PC-3 (cell line): ENCODE results near the gene ABCB4.
A peak's percentile ranks its signal among the peaks of the same experiment; 100 is the strongest.

Experiments
- EZH2 ChIP-seq: fragments of 300-600 bp; sonication (generic); IDR thresholded peaks from one replicate; pipeline ENCODE4 v1.6.1; 2017; ENCODE audit warnings: antibody characterized with exemption, mild to moderate bottlenecking, low read length; ENCODE audit not compliant: unreplicated experiment
- EZH2phosphoT487 ChIP-seq: fragments of 300-600 bp; sonication (generic); IDR thresholded peaks from 2 replicates; pipeline ENCODE4 v1.6.1; 2018; ENCODE audit warnings: mild to moderate bottlenecking, antibody characterized with exemption, low read length, borderline replicate concordance
- TF ChIP-seq, protein P1 (sequence below): fragments of 300-600 bp; sonication (generic); conservative IDR thresholded peaks from 2 replicates; pipeline ENCODE4 v1.5.1; 2017; ENCODE audit warnings: antibody characterized with exemption, low read depth, mild to moderate bottlenecking, low read length

DNA sequence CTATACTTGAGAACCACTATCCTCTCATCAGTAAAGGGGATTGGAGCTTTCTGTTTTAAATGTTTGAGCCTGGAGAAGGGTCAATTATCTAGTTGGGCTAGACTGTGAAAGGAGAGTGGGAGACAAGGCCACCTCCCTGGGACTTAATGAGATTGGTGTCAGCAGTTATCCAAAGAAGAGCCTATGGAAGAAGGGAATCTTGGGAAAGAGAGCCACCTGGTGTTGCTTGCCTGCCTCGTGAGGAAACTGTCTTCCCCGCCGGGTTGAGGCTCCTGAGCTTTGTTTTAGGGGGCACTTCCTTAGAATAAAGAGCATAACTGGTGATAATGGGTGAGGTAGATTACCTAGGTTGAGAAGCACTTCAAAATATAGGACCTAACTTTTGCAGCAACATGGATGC, 32.0 kb upstream of the ABCB4 start:
- no peak for TF ChIP-seq EZH2
- TF ChIP-seq, protein P1, sequence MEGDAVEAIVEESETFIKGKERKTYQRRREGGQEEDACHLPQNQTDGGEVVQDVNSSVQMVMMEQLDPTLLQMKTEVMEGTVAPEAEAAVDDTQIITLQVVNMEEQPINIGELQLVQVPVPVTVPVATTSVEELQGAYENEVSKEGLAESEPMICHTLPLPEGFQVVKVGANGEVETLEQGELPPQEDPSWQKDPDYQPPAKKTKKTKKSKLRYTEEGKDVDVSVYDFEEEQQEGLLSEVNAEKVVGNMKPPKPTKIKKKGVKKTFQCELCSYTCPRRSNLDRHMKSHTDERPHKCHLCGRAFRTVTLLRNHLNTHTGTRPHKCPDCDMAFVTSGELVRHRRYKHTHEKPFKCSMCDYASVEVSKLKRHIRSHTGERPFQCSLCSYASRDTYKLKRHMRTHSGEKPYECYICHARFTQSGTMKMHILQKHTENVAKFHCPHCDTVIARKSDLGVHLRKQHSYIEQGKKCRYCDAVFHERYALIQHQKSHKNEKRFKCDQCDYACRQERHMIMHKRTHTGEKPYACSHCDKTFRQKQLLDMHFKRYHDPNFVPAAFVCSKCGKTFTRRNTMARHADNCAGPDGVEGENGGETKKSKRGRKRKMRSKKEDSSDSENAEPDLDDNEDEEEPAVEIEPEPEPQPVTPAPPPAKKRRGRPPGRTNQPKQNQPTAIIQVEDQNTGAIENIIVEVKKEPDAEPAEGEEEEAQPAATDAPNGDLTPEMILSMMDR: peak; percentile 52
- no peak for TF ChIP-seq EZH2phosphoT487
